ENCODE results near the gene CPEB3.
"Not testable (repeated sequence)": the region's sequence is repeated elsewhere in the genome, so short reads cannot be mapped to it uniquely, and the experiment has no call there.

CPEB3 gene

DNA sequence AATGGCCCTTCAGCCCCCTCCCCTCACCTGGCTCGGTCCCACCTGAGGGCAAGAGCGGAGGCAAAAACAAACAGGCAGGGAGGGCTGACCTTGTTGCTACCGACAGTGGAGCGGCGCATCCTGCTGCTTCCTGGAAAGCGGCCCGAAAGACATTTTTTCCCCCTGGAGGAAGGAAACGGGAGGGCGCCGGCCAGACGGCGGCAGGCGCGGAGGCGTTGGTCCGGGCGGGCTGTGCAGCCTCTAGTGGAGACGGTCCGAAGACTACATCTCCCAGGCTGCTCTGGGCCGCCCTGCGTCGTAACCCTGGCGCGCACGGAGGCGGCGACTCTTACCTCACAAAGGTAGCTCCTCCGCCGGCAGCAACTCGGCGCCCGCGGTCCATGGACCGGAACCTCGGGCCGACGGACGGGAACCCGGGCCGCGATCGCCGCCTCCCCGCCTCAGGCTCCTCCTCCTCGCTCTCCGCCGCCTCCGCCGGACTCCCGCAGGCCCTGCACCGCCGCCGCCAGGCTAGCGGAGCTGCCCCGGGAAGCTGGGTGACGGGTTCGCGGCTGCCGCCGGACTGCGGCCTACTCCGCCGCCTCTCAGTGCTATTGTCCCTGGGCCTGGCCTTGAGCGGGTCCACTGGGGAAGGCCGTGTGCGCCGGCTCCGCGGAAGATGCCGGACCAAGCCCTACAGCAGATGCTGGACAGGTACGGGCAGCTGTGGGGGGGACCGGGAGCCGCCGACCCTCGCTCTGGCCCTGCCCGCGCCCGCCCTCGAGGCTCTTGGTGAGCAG lies at the start of gene CPEB3, which contains the start of gene MARCHF5:
Gene CPEB3 (minus strand): TSS at position 242 of the 779 bp plus-strand sequence. CDS start 50,728 bp downstream, outside the sequence.
Gene MARCHF5 (plus strand): TSS at position 331 of the 779 bp plus-strand sequence. CDS start 328 bp downstream, at position 659.
- peak; percentile 80 to 86 for DNase-seq (ENCODE audit: low read depth in 2 of 2)

DNA sequence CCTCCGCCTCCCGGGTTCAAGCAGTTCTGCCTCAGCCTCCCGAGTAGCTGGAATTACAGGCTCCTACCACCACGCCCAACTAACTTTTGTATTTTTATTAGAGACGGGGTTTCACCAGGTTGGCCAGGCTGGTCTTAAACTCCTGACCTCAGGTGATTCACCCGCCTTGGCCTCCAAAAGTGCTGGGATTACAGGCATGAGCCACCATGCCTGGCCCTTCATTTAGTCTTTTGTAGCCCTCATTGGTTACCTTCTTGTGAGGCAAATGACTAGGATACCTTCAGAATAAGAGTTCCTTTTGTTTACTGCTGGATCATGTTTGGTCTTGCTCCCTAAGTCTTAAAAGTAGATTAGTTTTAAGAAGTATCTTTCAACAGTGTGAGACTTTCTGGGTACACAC lies 39.0 kb upstream of the CPEB3 start:
- not testable (repeated sequence) for DNase-seq (ENCODE audit: low read depth in 2 of 2)

DNA sequence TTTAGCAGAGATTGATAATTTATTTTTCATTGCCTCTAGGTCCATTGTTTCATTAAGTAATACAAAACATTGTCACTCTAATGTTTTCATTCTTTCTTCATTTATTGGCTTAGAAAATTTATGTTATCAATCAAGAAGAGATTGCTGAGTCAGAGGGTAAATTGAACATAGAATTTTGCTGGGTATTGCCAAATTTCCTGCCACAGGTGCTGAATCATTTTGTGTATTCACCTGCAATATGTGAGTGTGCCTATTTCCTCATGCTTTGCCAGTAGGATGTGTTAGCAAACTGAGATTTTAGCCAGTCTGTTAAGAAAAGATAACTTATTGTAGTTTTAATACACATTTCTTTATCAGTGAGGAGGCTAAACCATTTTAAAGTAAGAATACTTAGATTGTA lies 38.1 kb upstream of the CPEB3 start:
- no peak for DNase-seq (ENCODE audit: low read depth in 2 of 2)

DNA sequence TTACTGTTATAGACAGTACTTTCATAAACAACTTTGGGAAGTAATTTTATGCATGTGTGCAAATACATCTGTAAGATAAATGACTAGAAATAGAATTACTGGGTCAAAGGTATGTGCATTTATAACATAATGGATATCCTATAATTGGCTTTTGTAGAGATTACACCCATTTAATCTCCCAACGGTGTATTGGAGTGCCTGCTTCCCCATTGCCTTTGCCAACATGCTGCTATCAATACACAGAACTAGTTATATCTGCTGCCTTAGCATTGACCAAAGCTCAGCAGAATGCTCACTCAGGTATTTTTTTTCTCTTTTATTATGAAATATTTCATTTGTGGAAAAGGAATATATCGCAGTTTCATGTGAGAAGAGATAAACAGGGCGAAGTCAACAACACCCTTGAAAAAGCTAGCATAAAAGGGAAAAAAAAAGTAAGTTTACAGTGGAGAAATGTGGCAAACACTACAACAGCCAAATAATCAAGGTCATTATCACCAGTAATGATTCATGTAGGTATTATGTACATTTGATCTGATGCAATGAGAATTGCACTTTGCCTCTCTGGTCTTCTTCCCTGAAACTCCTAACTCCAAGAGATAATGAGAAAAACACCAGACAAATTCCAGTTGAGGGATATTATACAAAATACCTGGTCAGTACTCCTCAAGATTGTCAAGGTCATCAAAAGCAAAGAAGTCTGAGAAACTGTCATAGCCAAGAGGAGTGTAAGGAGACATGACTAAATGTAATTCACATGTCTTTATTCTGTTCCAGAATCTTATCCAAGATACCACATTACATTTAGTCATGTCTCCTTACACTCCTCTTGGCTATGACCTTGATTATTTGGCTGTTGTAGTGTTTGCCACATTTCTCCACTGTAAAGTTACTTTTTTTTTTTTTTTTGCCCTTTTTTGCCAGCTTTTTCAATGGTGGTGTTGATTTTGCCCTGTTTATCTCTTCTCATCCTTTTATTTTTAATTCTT lies 36.9 kb upstream of the CPEB3 start:
- DNase-seq (ENCODE audit: low read depth in 2 of 2): no peak

DNA sequence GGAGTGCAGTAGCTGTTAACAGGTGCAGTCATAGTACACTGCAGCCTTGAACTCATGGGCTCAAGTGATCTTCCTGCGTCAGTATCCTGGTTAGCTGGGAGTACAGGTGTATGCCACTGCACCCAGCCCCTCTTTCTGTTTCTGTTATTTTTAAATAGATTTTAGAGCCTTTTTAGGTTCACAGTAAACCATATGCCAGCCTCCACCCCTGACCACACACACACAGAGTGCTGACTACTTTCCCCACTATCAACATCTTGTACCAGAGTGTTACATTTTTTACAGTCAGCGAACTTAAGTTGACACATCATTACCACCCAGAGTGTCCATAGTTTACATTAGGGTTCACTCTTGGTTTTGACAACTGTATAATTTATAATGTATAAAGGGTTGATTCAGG lies 32.2 kb upstream of the CPEB3 start:
- DNase-seq (ENCODE audit: low read depth in 2 of 2): no peak

DNA sequence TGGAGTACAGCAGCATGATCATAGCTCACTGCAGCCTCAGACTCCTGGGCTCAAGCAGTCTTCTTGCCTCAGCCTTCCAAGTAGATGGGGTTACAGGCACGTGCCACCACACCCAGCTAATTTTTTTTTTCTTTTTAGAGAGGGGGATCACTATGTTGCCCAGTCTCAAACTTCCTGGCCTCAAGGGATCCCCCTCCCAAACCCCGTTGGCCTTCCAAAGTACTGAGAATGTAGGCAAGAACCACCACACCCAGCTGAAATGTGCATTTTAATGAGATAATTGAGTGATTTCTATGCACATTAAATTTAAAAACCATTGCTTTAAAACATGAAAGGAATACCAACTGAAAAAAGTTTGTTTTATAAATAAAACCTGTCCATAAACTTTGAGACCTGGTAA lies 25.7 kb upstream of the CPEB3 start:
- DNase-seq (ENCODE audit: low read depth in 2 of 2): no peak

DNA sequence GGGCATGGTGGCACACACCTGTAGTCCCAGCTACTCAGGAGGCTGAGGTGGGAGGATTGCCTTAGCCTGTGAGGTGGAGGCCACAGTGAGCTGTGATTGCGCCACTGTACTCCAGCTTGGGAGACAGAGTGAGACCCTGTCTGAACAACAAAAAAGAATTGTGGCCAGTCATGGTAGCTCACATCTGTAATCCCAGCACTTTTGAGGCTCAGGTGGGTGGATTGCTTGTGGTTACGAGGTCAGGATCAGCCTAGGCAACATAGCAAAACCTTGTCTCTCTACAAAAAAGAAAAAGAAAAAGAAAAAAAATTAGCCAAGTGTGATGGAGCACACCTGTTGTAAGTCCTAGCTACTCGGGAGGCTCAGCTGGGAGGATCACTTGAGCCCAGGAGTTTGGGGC lies 22.9 kb upstream of the CPEB3 start:
- no peak for DNase-seq (ENCODE audit: low read depth in 2 of 2)

DNA sequence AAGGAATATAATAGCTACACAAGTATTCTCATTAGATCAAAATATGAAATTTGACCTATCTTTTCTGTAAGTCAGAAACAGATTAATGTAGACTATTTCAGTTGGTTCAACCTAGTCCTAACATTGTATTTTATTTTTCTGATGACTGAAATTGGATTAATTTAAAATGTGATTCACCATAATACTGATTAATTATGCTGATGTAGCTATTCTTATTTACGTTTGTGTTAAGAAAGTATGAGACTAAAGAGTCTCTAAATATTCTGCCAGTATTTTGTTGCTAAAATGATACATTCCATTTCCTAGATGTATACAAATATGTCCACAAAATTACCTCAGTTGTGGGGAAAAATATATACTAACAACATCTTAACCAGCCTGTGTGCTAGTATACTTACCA lies 18.4 kb upstream of the CPEB3 start:
- no peak for DNase-seq (ENCODE audit: low read depth in 2 of 2)

DNA sequence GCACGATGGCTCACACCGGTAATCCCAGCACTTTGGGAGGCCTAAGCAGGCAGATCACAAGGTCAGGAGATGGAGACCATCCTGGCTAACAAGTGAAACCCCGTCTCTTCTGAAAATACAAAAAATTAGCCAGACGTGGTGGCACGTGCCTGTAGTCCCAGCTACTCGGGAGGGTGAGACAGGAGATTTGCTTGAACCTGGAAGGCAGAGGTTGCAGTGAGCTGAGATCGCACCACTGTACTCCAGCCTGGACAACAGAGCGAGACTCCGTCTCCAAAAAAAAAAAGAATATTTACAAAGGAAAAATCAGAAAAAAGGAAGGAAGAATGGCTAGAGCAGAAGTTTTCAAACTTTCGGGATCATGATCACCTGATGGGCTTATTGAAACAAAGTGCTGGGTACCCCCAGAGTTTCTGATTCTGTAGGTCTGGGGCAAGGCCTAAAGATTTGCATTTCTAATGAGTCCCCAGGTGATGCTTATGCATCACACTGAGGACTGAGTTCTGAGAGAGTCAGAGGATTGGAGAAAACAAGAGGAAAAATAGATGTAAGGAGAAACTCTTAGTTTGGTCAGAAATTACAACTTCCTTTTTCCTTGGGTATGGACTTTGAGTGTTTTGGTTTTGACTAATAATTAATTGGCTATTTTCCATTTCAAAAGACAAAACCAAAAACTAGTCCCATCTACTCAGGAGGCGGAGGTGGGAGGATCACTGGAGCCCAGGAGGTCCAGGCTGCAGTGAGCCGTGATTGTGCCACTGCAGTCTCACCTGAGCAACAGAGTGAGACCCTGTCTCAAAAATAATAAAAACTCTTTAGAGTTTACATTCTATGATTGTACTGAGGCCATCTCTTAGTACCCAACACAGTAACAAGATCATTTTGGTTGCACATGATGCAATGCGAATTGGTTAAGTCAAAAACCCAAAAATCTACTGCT lies 14.5 kb upstream of the CPEB3 start:
- DNase-seq (ENCODE audit: low read depth in 2 of 2): no peak

DNA sequence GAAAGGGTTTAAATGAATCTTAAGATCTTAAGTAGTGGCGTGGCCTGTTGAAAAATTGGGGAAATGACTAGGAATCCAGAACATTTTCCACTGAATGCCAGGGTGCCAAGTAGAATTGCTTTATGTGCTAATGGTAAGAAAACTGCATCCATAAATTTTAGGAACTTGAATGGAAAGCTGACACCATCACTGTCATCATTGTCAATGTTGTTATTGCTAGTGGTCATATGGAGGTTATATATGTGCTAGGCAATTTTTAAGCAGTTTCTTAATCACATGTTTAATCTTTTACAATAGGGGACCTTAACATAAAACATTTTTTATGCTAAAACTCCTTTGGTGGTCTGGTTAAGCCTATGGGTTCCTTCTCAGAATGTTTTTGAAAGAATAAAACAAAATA lies 13.2 kb upstream of the CPEB3 start:
- DNase-seq (ENCODE audit: low read depth in 2 of 2): no peak

DNA sequence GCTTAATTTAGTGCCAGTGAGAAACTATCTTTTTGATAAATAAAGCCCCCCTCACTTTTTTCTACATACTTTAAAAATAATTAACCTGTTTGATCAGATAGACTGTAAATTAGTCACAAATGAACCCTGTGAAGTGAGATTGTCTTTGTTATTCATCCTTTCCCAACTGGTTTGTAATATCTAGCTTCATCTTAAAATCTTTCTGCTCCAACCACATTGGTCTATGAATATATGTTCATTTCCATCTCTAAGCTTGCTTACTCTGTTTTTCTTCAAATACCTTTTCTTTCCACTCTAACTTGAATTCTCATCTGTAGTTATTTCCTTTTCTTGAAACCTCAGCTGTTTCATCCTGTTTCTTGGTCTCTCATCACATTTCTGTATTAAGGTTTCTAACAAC lies 12.2 kb upstream of the CPEB3 start:
- DNase-seq (ENCODE audit: low read depth in 2 of 2): no peak

DNA sequence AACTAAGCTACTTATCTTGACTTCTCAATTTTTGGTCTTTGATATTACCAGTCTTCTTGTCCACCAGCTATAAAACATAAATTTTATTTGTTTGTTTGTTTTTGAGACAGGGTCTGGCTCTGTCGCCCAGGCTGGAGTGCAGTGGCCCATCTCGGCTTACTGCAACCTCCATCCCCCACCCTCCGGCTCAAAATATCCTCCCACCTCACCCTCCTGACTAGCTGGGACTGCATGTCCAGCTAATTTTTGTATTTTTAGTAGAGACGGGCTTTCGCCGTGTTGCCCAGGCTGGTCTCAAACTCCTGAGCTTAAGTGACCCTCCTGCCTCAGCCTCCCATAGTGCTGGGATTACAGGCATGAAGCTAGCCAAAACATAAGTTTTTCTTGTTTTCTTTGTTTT lies 7.6 kb upstream of the CPEB3 start:
- no peak for DNase-seq (ENCODE audit: low read depth in 2 of 2)

DNA sequence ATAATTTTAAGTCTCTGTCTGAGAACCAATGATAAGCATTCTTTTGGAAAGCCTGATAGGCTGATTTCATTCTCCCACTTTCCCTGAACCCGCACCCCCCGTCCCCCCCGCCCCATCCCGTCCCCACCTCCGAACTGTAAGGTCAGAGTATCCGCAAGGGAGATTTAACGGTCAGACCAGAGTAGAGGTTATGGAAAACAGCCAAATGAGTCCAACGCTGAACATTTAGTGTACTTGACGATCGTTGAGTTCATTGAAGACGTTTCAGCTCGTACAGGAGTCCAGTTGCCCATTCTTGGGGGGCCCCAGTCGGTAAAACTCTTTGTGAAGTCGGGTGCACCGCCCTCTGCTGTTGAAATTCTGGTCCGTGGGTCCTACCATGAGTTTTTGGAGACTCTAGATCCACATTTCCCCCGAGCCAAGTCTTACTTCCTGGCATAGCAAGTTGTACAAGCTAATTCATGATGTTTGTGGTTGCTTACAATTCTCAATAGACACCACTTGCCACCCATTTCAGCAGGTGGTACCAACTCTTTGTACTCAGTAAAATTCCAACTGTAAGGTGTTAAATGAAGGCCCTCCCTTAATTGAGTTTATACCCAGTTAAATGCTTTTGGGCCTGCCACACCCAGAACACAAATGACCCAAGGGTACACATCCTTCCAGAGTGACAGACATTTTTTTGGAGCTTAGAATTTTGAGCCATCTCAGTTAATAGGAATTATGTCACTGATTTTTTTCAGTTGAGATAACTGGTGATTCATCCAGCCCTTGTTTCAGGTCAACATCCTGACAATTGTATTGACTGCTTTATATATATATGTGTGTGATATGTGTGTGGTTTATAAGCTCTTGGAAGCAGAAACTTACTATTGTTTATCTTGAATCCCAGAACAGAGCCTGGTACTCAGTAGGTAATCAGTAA lies 1.3 kb upstream of the CPEB3 start:
- DNase-seq (ENCODE audit: low read depth in 2 of 2): peak in 1 of 2 donors; percentile 33

DNA sequence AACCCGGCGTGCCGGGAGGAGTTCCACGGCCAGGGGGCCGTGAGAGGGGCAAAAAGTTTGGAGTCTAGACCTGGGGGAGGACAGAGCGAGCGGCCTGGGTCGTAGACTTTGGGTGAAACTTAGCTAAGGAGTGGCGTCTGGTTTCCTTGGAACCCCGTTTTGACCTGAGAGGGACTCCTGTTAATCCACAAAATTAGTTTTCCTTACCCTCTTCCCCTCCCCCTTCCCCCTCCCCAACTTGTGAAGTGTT lies 663 bp upstream of the CPEB3 start:
- no peak for DNase-seq (ENCODE audit: low read depth in 2 of 2)

DNA sequence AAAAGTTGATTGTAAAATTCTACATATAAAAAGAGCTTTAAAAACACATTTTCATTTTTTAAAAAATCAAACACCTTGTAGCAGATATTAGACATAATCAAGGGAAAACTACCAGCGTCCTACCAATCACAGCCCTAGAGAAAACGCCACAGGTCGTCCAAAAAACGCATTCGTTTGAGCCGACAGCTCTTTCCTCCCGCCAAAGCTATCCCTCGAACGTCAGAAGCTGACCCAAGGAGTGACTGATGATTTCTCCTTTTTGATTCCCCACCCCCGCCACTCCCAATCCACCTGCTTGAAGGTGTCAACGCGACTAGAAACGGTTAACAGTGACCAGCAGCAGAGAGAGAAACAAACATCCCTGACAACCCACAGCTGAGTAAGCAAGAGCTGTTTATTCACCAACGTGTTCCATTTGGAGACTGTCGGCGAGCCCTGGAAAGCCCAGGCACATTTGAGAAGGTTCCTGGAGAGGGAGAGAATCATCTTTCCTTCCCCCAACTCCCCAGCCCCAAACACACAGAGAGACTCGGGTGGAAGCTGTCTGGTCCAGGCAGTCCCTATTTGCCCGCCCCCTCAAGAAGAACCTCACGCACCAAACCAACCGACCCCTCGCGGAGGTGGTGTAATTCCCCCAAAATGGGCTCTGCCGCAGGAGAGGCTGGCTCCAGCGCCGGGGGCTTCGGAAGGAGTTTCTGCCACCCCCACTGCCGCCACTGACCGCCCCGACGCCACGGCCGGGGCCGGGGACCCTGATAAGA lies 622 bp downstream of the CPEB3 start:
- DNase-seq (ENCODE audit: low read depth in 2 of 2): peak in 1 of 2 donors; percentile 2

DNA sequence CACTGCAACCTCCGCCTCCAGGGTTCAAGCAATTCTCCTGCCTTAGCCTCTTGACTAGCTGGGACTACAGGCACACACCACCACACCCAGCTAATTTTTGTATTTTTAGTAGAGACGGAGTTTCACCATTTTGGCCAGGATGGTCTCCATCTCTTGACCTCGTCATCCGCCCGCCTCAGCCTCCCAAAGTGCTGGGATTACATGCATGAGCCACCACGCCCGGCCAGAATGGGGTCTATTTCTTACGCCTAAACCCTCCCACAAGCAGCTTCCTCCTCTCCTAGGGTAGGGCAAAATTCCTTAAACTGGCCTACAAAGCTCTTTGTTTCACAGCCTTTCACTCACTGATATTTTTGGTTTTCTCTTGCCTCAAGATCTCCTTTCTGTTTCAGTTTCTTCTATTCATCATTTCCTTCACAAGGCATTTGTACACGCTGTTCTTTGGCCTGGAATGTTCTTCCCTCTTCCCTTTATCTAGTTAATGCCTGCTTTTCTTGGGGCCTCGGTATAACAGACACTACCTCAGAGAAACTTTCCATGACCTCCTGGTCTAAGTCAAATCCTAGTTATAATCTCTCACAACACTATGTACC lies 6.7 kb downstream of the CPEB3 start:
- DNase-seq (ENCODE audit: low read depth in 2 of 2): no peak

DNA sequence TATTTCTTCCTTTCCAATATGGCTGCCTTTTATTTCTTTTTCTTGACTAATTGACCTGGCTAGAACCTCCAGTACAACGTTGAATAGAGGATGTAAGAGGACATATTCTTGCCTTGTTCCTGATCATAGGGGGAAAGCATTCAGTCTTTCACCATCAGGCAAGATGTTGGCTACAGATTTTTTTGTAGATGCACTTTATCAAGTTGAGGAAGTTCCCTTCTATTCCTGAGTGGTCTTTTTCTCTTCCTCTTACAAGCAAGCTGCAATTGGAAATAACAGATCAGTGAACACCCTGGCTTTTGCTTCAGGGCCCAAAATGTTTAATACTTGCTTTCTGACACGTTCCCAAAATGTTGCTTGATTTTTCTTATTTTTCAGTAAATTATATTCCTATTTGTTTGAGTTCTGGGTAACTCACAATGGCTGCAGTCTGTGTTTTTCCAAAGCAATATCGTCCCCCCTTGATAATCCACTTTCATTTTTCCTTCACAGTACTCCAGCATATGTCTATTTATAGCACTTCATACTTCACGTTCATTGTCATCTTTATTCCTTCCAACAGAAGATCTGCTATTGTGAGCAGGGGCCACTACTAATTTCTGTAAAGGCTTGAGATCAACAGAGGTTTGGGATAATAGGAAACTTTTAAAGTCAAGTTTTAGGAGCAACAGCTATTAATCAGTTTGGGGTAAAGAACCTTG lies 11.7 kb downstream of the CPEB3 start:
- no peak for DNase-seq (ENCODE audit: low read depth in 2 of 2)

DNA sequence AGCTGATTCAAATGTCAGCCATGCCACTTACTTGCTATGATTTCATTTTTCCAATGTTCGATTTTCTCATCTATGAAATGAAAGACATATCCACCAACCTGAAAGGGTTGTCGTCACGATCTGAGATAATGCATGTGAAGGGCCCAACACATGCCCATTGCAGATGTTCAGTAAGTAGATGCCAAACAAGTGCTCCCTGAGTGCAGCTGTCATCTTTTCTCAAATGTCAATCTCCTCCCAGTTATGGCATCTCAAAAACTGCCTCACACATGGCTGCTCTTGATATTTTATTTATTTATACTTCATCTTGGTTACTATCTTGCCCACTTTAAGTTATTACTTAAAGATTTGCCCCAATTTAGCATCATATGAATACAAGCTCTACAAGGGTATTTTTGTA lies 16.8 kb downstream of the CPEB3 start:
- DNase-seq (ENCODE audit: low read depth in 2 of 2): no peak

DNA sequence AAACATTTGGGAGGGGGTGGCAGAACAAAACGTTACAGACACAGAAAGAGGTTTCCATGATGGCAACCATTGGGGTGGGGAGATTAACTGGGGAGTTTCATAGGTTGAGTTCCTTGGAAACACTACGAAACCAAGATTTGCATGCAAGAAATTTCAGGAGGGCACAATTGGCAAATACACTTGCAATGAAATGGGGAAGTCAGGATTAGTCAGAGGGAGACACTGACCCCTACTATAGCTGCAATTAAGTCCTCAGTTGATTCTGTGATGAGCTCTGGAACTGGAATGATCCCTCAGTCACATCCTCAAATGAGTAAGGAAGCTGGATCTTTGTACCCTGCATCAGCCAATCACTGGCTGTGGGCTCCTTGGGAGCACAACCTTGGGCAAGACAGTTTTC lies 22.1 kb downstream of the CPEB3 start:
- no peak for DNase-seq (ENCODE audit: low read depth in 2 of 2)
